ENCODE results near the gene UCK2. TPM values are rescaled to one million over a fixed set of nuclear protein-coding genes. Genes with fewer than 3 reads are reported as not detected.
A peak's percentile ranks its signal among the peaks of the same experiment; 100 is the strongest.

The UCK2 gene
- total RNA-seq, 2 experiments from 2014 or later = 66.5 to 72.2 TPM

DNA sequence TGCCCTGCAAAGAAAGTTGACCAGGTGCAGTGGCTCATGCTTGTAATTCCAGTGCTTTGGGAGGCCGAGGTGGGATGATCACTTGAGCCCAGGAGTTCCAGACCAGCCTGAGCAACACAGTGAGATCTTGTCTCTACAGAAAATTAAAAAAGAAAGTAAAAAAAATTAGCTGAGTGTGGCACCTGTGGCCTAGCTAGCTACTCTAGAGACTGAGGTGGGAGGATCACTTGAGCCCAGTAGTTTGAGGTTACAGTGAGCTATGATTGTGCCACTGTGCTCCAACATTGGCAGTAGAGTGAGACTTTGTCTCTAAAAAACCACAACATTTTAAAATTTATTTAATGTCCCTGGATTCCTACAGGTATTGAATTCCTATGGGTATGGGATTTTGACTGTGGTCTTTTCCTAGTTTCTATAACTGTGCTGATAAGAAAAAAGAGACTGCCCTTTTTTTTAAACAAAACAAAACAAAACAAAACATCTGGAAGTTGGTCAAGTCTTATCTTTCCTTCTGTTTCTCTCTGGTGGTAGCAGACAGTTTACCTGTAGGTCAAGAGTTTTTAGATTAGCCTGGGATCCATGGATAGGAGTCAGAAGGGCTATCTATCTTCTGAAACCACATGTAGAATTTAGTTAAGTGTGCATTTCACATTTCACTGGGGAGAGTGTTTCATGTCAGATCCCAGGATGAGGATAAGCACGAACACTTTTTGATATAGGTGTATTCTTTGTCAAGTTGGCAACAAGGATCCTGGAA, 18.8 kb downstream of the UCK2 start:
- intact Hi-C loops (cut with micrococcal nuclease) = no loop called here
- Mint-ChIP-seq H3K36me3 (ENCODE audit: low read depth) (peaks cover 17% of the 10 kb centered on the region), H3K27ac (no peak overlapping the region), H3K9me3 (no peaks in the 10 kb centered on the region), H3K4me1 (ENCODE audit: low read depth) (peaks cover 42% of the 10 kb centered on the region), H3K4me3 (no peak overlapping the region), H3K27me3 (no peaks in the 10 kb centered on the region)
- DNase-seq (no peak), ATAC-seq (no peak)
- TF ChIP-seq, protein P1, sequence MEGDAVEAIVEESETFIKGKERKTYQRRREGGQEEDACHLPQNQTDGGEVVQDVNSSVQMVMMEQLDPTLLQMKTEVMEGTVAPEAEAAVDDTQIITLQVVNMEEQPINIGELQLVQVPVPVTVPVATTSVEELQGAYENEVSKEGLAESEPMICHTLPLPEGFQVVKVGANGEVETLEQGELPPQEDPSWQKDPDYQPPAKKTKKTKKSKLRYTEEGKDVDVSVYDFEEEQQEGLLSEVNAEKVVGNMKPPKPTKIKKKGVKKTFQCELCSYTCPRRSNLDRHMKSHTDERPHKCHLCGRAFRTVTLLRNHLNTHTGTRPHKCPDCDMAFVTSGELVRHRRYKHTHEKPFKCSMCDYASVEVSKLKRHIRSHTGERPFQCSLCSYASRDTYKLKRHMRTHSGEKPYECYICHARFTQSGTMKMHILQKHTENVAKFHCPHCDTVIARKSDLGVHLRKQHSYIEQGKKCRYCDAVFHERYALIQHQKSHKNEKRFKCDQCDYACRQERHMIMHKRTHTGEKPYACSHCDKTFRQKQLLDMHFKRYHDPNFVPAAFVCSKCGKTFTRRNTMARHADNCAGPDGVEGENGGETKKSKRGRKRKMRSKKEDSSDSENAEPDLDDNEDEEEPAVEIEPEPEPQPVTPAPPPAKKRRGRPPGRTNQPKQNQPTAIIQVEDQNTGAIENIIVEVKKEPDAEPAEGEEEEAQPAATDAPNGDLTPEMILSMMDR (IDR thresholded peaks at IDR 0.05) = no peak
- CTCF ChIA-PET = interaction anchor here (0.9 to 1.0 kb wide), 2 partner anchors 17 to 245 kb away, joined by 3 read pairs; no protein-coding TSS in a partner anchor
- POLR2A ChIA-PET = no interaction called here

DNA sequence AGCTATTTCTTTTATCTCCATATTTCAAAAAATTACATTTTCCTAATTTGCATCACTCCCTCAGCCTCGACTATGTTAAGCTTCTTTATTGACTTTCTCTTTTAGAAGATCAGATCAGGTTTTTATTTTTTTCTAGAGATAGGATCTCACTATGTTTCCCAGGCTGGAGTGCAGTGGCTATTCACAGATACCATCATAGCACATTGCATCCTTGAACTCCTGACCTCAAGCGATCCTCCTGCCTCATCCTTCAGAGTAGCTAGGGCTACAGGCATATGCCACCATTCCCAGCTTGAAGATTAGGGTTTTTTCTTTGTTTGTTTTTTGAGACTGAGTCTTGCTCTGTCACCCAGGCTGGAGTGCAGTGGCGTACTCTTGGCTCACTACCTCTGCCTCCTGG, 20.1 kb downstream of the UCK2 start:
- no peak for ATAC-seq
- Mint-ChIP-seq H3K4me1 (ENCODE audit: low read depth) (peaks cover 40% of the 10 kb centered on the region), H3K27ac (no peak overlapping the region), H3K4me3 (no peak overlapping the region), H3K27me3 (no peaks in the 10 kb centered on the region), H3K9me3 (no peaks in the 10 kb centered on the region), H3K36me3 (ENCODE audit: low read depth) (peaks cover 24% of the 10 kb centered on the region)
- ChIA-PET CTCF (no interaction called here), POLR2A (no interaction called here)
- intact Hi-C loops (cut with micrococcal nuclease) = no loop called here
- no peak for DNase-seq
- TF ChIP-seq, protein P1 (IDR thresholded peaks at IDR 0.05) = no peak

DNA sequence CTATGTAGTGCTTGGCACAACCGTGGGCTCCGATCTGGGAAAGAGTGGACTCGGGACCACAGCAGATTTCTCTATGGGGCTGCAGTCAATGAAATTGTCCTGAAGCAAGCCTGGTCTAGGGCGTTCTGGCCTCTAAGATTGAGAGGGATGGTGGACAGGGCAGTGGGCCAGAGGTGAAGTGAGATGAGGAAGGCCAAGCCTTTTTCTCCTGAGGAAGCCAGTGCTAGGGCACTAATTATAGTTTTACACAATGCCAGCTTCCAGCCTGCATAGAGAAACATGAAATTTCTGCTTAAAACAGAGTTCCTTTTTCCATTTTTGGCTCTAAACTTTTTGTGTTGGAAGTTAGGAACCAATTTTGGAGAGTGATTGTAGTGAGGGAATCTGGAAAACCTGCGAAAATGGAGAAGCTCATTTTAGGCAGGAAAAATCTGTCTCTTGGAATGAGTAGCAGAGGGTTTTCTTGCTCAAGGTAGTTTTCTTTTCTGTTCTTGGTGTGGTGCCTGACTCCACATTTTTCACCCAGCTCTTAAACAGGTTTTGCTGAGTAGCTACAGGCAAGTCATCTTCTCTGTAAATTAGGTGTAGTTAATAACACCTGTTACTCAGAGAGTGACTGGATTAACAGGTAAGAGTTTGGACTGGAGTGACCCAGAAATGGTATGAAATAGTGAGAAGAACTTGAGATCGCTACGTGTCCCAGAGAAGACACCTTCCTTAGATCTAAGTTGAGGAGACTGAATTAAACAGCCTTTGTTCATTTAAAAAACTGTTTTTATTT, 22.1 kb downstream of the UCK2 start:
- ATAC-seq (no peak), DNase-seq (no peak)
- H3K4me1 Mint-ChIP-seq (ENCODE audit: low read depth) = peaks cover 42% of the 10 kb centered on the region
- POLR2A ChIA-PET = interaction anchor here (0.5 kb wide), 1 partner anchor 20 kb away, joined by 3 read pairs; no protein-coding TSS in a partner anchor
- CTCF ChIA-PET = interaction anchor here (1.0 kb wide), 1 partner anchor 480 kb away, joined by 3 read pairs; no protein-coding TSS in a partner anchor
- TF ChIP-seq, protein P1 (IDR thresholded peaks at IDR 0.05) = no peak
- H3K36me3 Mint-ChIP-seq (ENCODE audit: low read depth) = peaks cover 24% of the 10 kb centered on the region
- intact Hi-C loops (cut with micrococcal nuclease) = no loop called here
- H3K9me3 Mint-ChIP-seq = no peaks in the 10 kb centered on the region
- no peaks in the 10 kb centered on the region for H3K27me3 Mint-ChIP-seq
- H3K4me3 Mint-ChIP-seq = no peak overlapping the region
- no peak overlapping the region for H3K27ac Mint-ChIP-seq

DNA sequence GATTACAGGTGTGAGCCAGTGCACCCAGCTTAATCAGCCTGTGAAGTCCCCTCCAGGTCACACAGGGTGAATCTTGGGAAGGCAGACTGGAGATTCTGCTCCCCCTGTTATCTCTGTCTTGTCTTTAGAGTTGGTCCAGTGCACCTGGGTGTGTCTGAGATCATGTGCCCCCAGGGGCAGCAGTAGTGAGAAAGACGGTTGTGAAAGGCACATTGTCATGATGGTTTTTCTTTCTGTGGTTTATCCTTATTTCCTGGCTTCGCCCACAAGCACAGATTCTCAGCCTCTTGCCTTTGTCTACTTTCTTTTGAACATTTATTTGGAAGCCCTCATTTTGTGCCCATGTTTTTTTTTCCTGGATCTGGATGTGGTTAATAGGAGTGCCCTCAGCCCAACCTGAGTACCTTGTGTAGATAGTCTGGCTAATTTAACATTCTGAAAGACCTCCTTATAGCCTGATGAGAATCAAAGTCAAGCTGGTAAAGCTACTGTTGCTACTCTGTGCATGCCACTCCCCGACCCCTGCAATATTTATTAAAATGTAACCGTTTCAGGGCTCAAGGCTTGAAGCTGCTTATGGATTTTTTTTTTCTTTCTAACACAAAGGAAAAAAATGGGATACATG, 23.7 kb downstream of the UCK2 start:
- Mint-ChIP-seq H3K27ac (no peak overlapping the region), H3K27me3 (no peaks in the 10 kb centered on the region), H3K9me3 (no peaks in the 10 kb centered on the region), H3K36me3 (ENCODE audit: low read depth) (peaks cover 24% of the 10 kb centered on the region), H3K4me3 (no peak overlapping the region), H3K4me1 (ENCODE audit: low read depth) (peaks cover 35% of the 10 kb centered on the region)
- CTCF ChIA-PET = no interaction called here
- intact Hi-C loops (cut with micrococcal nuclease) = no loop called here
- peak; percentile 16 for DNase-seq
- POLR2A ChIA-PET = no interaction called here
- peak; percentile 60 for ATAC-seq
- TF ChIP-seq, protein P1 (IDR thresholded peaks at IDR 0.05) = no peak
